HL-60 (cell line): Measurements from ENCODE around the gene SMARCAL1.

Experiments used
- GABPA ChIP-seq: IDR thresholded peaks from 2 replicates; pipeline ENCODE4 v1.6.1; 2012; ENCODE audit warnings: low read depth
- POLR2AphosphoS5 ChIP-seq: IDR thresholded peaks from 2 replicates; pipeline ENCODE4 v1.6.1; 2012; ENCODE audit warnings: low read depth
- SPI1 ChIP-seq: IDR thresholded peaks from 2 replicates; pipeline ENCODE4 v1.6.1; 2012; ENCODE audit warnings: low read depth, mild to moderate bottlenecking, borderline replicate concordance
- TF ChIP-seq, protein P1 (sequence below): IDR thresholded peaks from one replicate; pipeline ENCODE4 v1.5.1; 2011; ENCODE audit warnings: low read length, control low read depth, inconsistent platforms; ENCODE audit not compliant: insufficient read depth
- TF ChIP-seq, protein P2 (sequence below): IDR thresholded peaks from 2 replicates; pipeline ENCODE4 v1.6.1; 2012; ENCODE audit warnings: low read depth; ENCODE audit not compliant: insufficient replicate concordance

DNA sequence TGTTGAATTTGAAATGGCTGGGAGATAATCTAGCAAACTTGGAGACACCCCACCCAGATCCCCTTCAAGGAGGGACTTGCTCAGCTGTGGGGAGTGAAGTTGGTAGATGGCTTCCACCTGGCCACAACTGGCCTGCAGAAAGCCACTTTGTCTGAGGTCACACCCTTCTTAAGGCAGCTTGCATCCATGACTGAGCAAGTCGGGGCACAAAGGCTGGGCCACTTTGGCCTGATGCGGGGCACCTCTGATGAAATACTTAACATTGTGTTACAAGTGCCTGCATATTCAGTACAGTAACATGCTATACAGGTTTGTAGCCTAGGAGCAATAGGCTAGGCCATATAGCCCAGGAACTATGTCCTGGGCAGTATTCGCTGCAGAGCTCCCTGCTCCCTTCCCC is 73.0 kb downstream of the SMARCAL1 start:
- TF ChIP-seq, protein P1, sequence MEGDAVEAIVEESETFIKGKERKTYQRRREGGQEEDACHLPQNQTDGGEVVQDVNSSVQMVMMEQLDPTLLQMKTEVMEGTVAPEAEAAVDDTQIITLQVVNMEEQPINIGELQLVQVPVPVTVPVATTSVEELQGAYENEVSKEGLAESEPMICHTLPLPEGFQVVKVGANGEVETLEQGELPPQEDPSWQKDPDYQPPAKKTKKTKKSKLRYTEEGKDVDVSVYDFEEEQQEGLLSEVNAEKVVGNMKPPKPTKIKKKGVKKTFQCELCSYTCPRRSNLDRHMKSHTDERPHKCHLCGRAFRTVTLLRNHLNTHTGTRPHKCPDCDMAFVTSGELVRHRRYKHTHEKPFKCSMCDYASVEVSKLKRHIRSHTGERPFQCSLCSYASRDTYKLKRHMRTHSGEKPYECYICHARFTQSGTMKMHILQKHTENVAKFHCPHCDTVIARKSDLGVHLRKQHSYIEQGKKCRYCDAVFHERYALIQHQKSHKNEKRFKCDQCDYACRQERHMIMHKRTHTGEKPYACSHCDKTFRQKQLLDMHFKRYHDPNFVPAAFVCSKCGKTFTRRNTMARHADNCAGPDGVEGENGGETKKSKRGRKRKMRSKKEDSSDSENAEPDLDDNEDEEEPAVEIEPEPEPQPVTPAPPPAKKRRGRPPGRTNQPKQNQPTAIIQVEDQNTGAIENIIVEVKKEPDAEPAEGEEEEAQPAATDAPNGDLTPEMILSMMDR: no peak
- TF ChIP-seq POLR2AphosphoS5: no peak
- TF ChIP-seq SPI1: no peak
- TF ChIP-seq, protein P2, sequence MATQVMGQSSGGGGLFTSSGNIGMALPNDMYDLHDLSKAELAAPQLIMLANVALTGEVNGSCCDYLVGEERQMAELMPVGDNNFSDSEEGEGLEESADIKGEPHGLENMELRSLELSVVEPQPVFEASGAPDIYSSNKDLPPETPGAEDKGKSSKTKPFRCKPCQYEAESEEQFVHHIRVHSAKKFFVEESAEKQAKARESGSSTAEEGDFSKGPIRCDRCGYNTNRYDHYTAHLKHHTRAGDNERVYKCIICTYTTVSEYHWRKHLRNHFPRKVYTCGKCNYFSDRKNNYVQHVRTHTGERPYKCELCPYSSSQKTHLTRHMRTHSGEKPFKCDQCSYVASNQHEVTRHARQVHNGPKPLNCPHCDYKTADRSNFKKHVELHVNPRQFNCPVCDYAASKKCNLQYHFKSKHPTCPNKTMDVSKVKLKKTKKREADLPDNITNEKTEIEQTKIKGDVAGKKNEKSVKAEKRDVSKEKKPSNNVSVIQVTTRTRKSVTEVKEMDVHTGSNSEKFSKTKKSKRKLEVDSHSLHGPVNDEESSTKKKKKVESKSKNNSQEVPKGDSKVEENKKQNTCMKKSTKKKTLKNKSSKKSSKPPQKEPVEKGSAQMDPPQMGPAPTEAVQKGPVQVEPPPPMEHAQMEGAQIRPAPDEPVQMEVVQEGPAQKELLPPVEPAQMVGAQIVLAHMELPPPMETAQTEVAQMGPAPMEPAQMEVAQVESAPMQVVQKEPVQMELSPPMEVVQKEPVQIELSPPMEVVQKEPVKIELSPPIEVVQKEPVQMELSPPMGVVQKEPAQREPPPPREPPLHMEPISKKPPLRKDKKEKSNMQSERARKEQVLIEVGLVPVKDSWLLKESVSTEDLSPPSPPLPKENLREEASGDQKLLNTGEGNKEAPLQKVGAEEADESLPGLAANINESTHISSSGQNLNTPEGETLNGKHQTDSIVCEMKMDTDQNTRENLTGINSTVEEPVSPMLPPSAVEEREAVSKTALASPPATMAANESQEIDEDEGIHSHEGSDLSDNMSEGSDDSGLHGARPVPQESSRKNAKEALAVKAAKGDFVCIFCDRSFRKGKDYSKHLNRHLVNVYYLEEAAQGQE: no peak
- TF ChIP-seq GABPA: no peak
